Stomach smooth muscle (tissue), 2 donors: ENCODE results near the gene CPZ.

Experiments
- H3K27ac ChIP-seq: one replicate; pipeline ENCODE4 v1.7.0; 2013; ENCODE audit warnings: mild to moderate bottlenecking, low read length, inconsistent platforms
- H3K27me3 ChIP-seq, 2 donors: one replicate each; pipeline ENCODE4 v1.7.0; 2013; ENCODE audit warnings: low read length in 2 of 2; ENCODE audit not compliant: insufficient read depth in 2 of 2, control insufficient read depth in 1 of 2
- H3K36me3 ChIP-seq, 2 donors: one replicate each; pipeline ENCODE4 v1.7.0; 2013; ENCODE audit warnings: low read length in 2 of 2; ENCODE audit not compliant: control insufficient read depth in 2 of 2, insufficient read depth in 2 of 2
- H3K4me1 ChIP-seq: one replicate; pipeline ENCODE4 v1.7.0; 2013; ENCODE audit warnings: low read length; ENCODE audit not compliant: control insufficient read depth, insufficient read depth
- H3K4me3 ChIP-seq, 2 donors: one replicate each; pipeline ENCODE4 v1.7.0; 2013; ENCODE audit warnings: low read length in 2 of 2
- H3K9ac ChIP-seq, 2 donors: one replicate each; pipeline ENCODE4 v1.7.0; 2013; ENCODE audit warnings: low read length in 2 of 2, mild to moderate bottlenecking in 1 of 2
- H3K9me3 ChIP-seq, 2 donors: one replicate each; pipeline ENCODE4 v1.7.0; 2013; ENCODE audit warnings: low read length in 2 of 2; ENCODE audit not compliant: control insufficient read depth in 2 of 2
- donor health status: healthy.
- donor health status: Pancreatic carcinoma.

Gene CPZ

GRCh38 chr4:8605289-8605688 lies 12.7 kb downstream of the CPZ start:
- H3K36me3 ChIP-seq: no peaks in the 10 kb centered on the region
- no peak overlapping the region for H3K4me3 ChIP-seq
- no peak overlapping the region for H3K9ac ChIP-seq
- H3K4me1 ChIP-seq: no peaks in the 10 kb centered on the region
- H3K9me3 ChIP-seq: no peaks in the 10 kb centered on the region
- no peak overlapping the region for H3K27ac ChIP-seq
- peaks cover 5 to 17% of the 10 kb centered on the region in 2 donors for H3K27me3 ChIP-seq

GRCh38 chr4:8606476-8606875 lies 13.9 kb downstream of the CPZ start:
- no peaks in the 10 kb centered on the region for H3K9me3 ChIP-seq
- no peaks in the 10 kb centered on the region for H3K36me3 ChIP-seq
- H3K9ac ChIP-seq: no peak overlapping the region
- no peaks in the 10 kb centered on the region for H3K4me1 ChIP-seq
- H3K27ac ChIP-seq: no peak overlapping the region
- no peak overlapping the region for H3K4me3 ChIP-seq
- peaks cover 5 to 17% of the 10 kb centered on the region in 2 donors for H3K27me3 ChIP-seq

- Histone ChIP-seq H3K27me3 (peaks cover 5 to 17% of the 10 kb centered on the region in 2 donors), H3K27ac (no peak overlapping the region), H3K36me3 (no peaks in the 10 kb centered on the region), H3K4me1 (no peaks in the 10 kb centered on the region), H3K9ac (no peak overlapping the region), H3K4me3 (no peak overlapping the region), H3K9me3 (no peaks in the 10 kb centered on the region)
Observed at GRCh38 chr4:8606966-8607365, 14.4 kb downstream of the CPZ start.

- Histone ChIP-seq H3K9me3 (no peaks in the 10 kb centered on the region), H3K27me3 (peaks cover 7 to 17% of the 10 kb centered on the region in 2 donors), H3K9ac (no peak overlapping the region), H3K4me1 (no peaks in the 10 kb centered on the region), H3K4me3 (no peak overlapping the region), H3K27ac (no peak overlapping the region), H3K36me3 (no peaks in the 10 kb centered on the region)
Observed at GRCh38 chr4:8607603-8608481, 15.3 kb downstream of the CPZ start.

GRCh38 chr4:8608714-8609391 lies 16.3 kb downstream of the CPZ start:
- Histone ChIP-seq H3K27me3 (peaks cover 7 to 17% of the 10 kb centered on the region in 2 donors), H3K27ac (no peak overlapping the region), H3K9ac (no peak overlapping the region), H3K36me3 (no peaks in the 10 kb centered on the region), H3K4me3 (no peak overlapping the region), H3K9me3 (no peaks in the 10 kb centered on the region), H3K4me1 (no peaks in the 10 kb centered on the region)

- Histone ChIP-seq H3K9me3 (no peaks in the 10 kb centered on the region), H3K36me3 (no peaks in the 10 kb centered on the region)
Observed at GRCh38 chr4:8609406-8609805, 16.8 kb downstream of the CPZ start.

GRCh38 chr4:8609824-8610350 lies 17.3 kb downstream of the CPZ start:
- H3K36me3 ChIP-seq: no peaks in the 10 kb centered on the region
- no peaks in the 10 kb centered on the region for H3K4me1 ChIP-seq
- no peak overlapping the region for H3K27ac ChIP-seq
- no peaks in the 10 kb centered on the region for H3K9me3 ChIP-seq
- H3K27me3 ChIP-seq: peaks cover 10 to 17% of the 10 kb centered on the region in 2 donors
- no peak overlapping the region for H3K4me3 ChIP-seq
- H3K9ac ChIP-seq: no peak overlapping the region

More at GRCh38 chr4:8609406-8609805, 16.8 kb downstream of the CPZ start:
- H3K4me1 ChIP-seq: no peaks in the 10 kb centered on the region
- H3K4me3 ChIP-seq: no peak overlapping the region
- peaks cover 9 to 17% of the 10 kb centered on the region in 2 donors for H3K27me3 ChIP-seq
- no peak overlapping the region for H3K27ac ChIP-seq
- no peak overlapping the region for H3K9ac ChIP-seq

GRCh38 chr4:8610858-8611616 lies 18.5 kb downstream of the CPZ start:
- Histone ChIP-seq H3K9ac (no peak overlapping the region), H3K9me3 (no peaks in the 10 kb centered on the region), H3K4me1 (no peaks in the 10 kb centered on the region), H3K27ac (no peak overlapping the region), H3K4me3 (no peak overlapping the region), H3K27me3 (peaks cover 10 to 17% of the 10 kb centered on the region in 2 donors), H3K36me3 (no peaks in the 10 kb centered on the region)

- peaks cover 5 to 8% of the 10 kb centered on the region in 2 donors for H3K27me3 ChIP-seq
- H3K4me3 ChIP-seq: no peak overlapping the region
- no peak overlapping the region for H3K9ac ChIP-seq
- no peaks in the 10 kb centered on the region for H3K4me1 ChIP-seq
- H3K9me3 ChIP-seq: no peaks in the 10 kb centered on the region
- no peak overlapping the region for H3K27ac ChIP-seq
- H3K36me3 ChIP-seq: no peaks in the 10 kb centered on the region
Observed at GRCh38 chr4:8612646-8613045, 20.1 kb downstream of the CPZ start.
